Activated naive CD4-positive, alpha-beta T cell treated with anti-CD3 and anti-CD28 coated beads for 36 hours (primary cell): ENCODE measurements around the gene B9D1. TPM values are rescaled to one million over a fixed set of nuclear protein-coding genes. Genes with fewer than 3 reads are reported as not detected.
A peak's percentile ranks its signal among the peaks of the same experiment; 100 is the strongest.

Experiments
- CTCF ChIA-PET: fragments of 350-600 bp; sonication (Branson Sonifier 250); formaldehyde crosslinking; loops from one replicate; lab custom pipeline; 2021; ENCODE audit warnings: antibody characterized with exemption; lab: Charles Lee
- DNase-seq: peaks from one replicate; pipeline ENCODE4 v3.0.0-alpha.2; 2020
- H3K27ac Mint-ChIP-seq: one replicate; pipeline ENCODE4 v1.8.0; 2021; ENCODE audit warnings: mild to moderate bottlenecking, mixed read lengths
- H3K27me3 Mint-ChIP-seq: one replicate; pipeline ENCODE4 v1.8.0; 2021; ENCODE audit warnings: low read depth, mixed read lengths
- H3K36me3 Mint-ChIP-seq: one replicate; pipeline ENCODE4 v1.8.0; 2021; ENCODE audit warnings: low read depth, mixed read lengths
- H3K4me1 Mint-ChIP-seq: one replicate; pipeline ENCODE4 v1.8.0; 2021; ENCODE audit warnings: low read depth, mixed read lengths
- H3K4me3 Mint-ChIP-seq: one replicate; pipeline ENCODE4 v1.8.0; 2021; ENCODE audit warnings: mild to moderate bottlenecking, moderate library complexity, mixed read lengths
- H3K9me3 Mint-ChIP-seq: one replicate; pipeline ENCODE4 v1.8.0; 2021; ENCODE audit warnings: mixed read lengths
- intact Hi-C: fragments of 100-400 bp; cut with micrococcal nuclease; formaldehyde crosslinking; loops from one replicate; pipeline ENCODE4 v1.15.1; 2023
- total RNA-seq, 2 experiments: library from RNA; stranded (reverse); gene quantifications; one replicate each; pipeline ENCODE4 v1.2.3, GENCODE V29; 2021

The B9D1 gene
- total RNA-seq, 2 experiments from 2014 or later, result 8.7 TPM

GRCh38 chr17:19378416-19379360, 16.2 kb upstream of the B9D1 start, which contains the start of gene MAPK7:
Gene MAPK7, plus strand, starts transcription at chr17:19378498. Its CDS starts 403 bp downstream, at chr17:19378901.
- intact Hi-C loops, result loop anchor here (1.0 to 5.0 kb wide), 6 partner anchors 16 to 1556 kb away; partner anchors contain the start of genes ALDH3A2 and B9D1
- CTCF ChIA-PET, result interaction anchor here (0.9 to 4.6 kb wide), 7 partner anchors 10 to 384 kb away, joined by 3 to 46 read pairs (median 5); partner anchors contain the start of gene B9D1
- Mint-ChIP-seq H3K27ac (peak within 1 kb of the TSS; percentile 97), H3K27me3 (no peaks in the 10 kb centered on the region), H3K4me3 (peak within 1 kb of the TSS; percentile 99), H3K9me3 (no peaks in the 10 kb centered on the region), H3K36me3 (peaks cover 13% of the 10 kb centered on the region), H3K4me1 (peaks cover 8% of the 10 kb centered on the region)
- DNase-seq, result no peak

GRCh38 chr17:19377602-19378415, 15.3 kb upstream of the B9D1 start:
- Mint-ChIP-seq H3K4me3 (peak overlapping the region; percentile 99), H3K4me1 (peaks cover 8% of the 10 kb centered on the region), H3K9me3 (no peaks in the 10 kb centered on the region), H3K27me3 (no peaks in the 10 kb centered on the region), H3K27ac (peak overlapping the region; percentile 97), H3K36me3 (peaks cover 12% of the 10 kb centered on the region)
- DNase-seq, result peak; percentile 95
- CTCF ChIA-PET, result interaction anchor here (0.9 to 4.6 kb wide), 7 partner anchors 9 to 385 kb away, joined by 3 to 46 read pairs (median 5); partner anchors contain the start of gene B9D1
- intact Hi-C loops, result loop anchor here (1.0 to 5.0 kb wide), 6 partner anchors 16 to 1556 kb away; partner anchors contain the start of genes ALDH3A2 and B9D1

- Mint-ChIP-seq H3K4me3 (peak overlapping the region; percentile 99), H3K4me1 (peaks cover 8% of the 10 kb centered on the region), H3K9me3 (no peaks in the 10 kb centered on the region), H3K36me3 (peaks cover 12% of the 10 kb centered on the region), H3K27ac (peak overlapping the region; percentile 97), H3K27me3 (no peaks in the 10 kb centered on the region)
- DNase-seq, result peak; percentile 38
- CTCF ChIA-PET, result interaction anchor here (1.9 to 4.6 kb wide), 3 partner anchors 8 to 70 kb away, joined by 5 to 46 read pairs (median 10); partner anchors contain the start of gene B9D1
- intact Hi-C loops, result loop anchor here (5.0 kb wide), 4 partner anchors 70 to 1555 kb away; no protein-coding TSS in a partner anchor
Measured at GRCh38 chr17:19376811-19377210, 14.3 kb upstream of the B9D1 start.

- H3K4me1 Mint-ChIP-seq, result peaks cover 14% of the 10 kb centered on the region
- peak overlapping the region; percentile 32 for H3K4me3 Mint-ChIP-seq
- H3K27me3 Mint-ChIP-seq, result no peaks in the 10 kb centered on the region
- H3K9me3 Mint-ChIP-seq, result no peaks in the 10 kb centered on the region
- H3K36me3 Mint-ChIP-seq, result peaks cover 7% of the 10 kb centered on the region
- CTCF ChIA-PET, result no interaction called here
- DNase-seq, result no peak
- intact Hi-C loops, result loop anchor here (5.0 kb wide), 4 partner anchors 72 to 1553 kb away; no protein-coding TSS in a partner anchor
- no peak overlapping the region for H3K27ac Mint-ChIP-seq
Measured at GRCh38 chr17:19375732-19376131, 13.2 kb upstream of the B9D1 start.

- intact Hi-C loops, result no loop called here
- Mint-ChIP-seq H3K4me1 (peaks cover 28% of the 10 kb centered on the region), H3K9me3 (no peaks in the 10 kb centered on the region), H3K27ac (no peak overlapping the region), H3K36me3 (no peaks in the 10 kb centered on the region), H3K27me3 (no peaks in the 10 kb centered on the region), H3K4me3 (no peak overlapping the region)
- DNase-seq, result no peak
- CTCF ChIA-PET, result interaction anchor here (1.8 kb wide), 1 partner anchor 9 kb away, joined by 4 read pairs; no protein-coding TSS in a partner anchor
Measured at GRCh38 chr17:19374136-19374535, 11.6 kb upstream of the B9D1 start.

GRCh38 chr17:19372866-19373504, 10.5 kb upstream of the B9D1 start:
- CTCF ChIA-PET, result interaction anchor here (1.0 kb wide), 1 partner anchor 10 kb away, joined by 4 read pairs; no protein-coding TSS in a partner anchor
- no peaks in the 10 kb centered on the region for H3K36me3 Mint-ChIP-seq
- DNase-seq, result no peak
- H3K4me1 Mint-ChIP-seq, result peaks cover 30% of the 10 kb centered on the region
- no peak overlapping the region for H3K27ac Mint-ChIP-seq
- intact Hi-C loops, result no loop called here
- H3K4me3 Mint-ChIP-seq, result no peak overlapping the region
- no peaks in the 10 kb centered on the region for H3K27me3 Mint-ChIP-seq
- no peaks in the 10 kb centered on the region for H3K9me3 Mint-ChIP-seq

- H3K4me1 Mint-ChIP-seq, result peaks cover 30% of the 10 kb centered on the region
- no peak overlapping the region for H3K4me3 Mint-ChIP-seq
- no peak for DNase-seq
- intact Hi-C loops, result no loop called here
- H3K27me3 Mint-ChIP-seq, result no peaks in the 10 kb centered on the region
- H3K9me3 Mint-ChIP-seq, result no peaks in the 10 kb centered on the region
- no peak overlapping the region for H3K27ac Mint-ChIP-seq
- CTCF ChIA-PET, result interaction anchor here (0.5 to 1.0 kb wide), 2 partner anchors 9 to 134 kb away, joined by 3 to 4 read pairs; no protein-coding TSS in a partner anchor
- H3K36me3 Mint-ChIP-seq, result no peaks in the 10 kb centered on the region
Measured at GRCh38 chr17:19372439-19372838, 9.9 kb upstream of the B9D1 start.

GRCh38 chr17:19372011-19372370, 9.5 kb upstream of the B9D1 start:
- H3K27ac Mint-ChIP-seq, result no peak overlapping the region
- no peaks in the 10 kb centered on the region for H3K9me3 Mint-ChIP-seq
- peaks cover 29% of the 10 kb centered on the region for H3K4me1 Mint-ChIP-seq
- no peaks in the 10 kb centered on the region for H3K27me3 Mint-ChIP-seq
- CTCF ChIA-PET, result interaction anchor here (0.5 to 1.0 kb wide), 2 partner anchors 9 to 135 kb away, joined by 3 to 4 read pairs; no protein-coding TSS in a partner anchor
- H3K36me3 Mint-ChIP-seq, result no peaks in the 10 kb centered on the region
- no peak for DNase-seq
- H3K4me3 Mint-ChIP-seq, result no peak overlapping the region
- intact Hi-C loops, result no loop called here

GRCh38 chr17:19371259-19372010, 8.9 kb upstream of the B9D1 start:
- Mint-ChIP-seq H3K4me3 (no peak overlapping the region), H3K27me3 (no peaks in the 10 kb centered on the region), H3K27ac (no peak overlapping the region), H3K9me3 (no peaks in the 10 kb centered on the region), H3K36me3 (no peaks in the 10 kb centered on the region), H3K4me1 (peaks cover 25% of the 10 kb centered on the region)
- no peak for DNase-seq
- CTCF ChIA-PET, result interaction anchor here (0.5 to 1.0 kb wide), 2 partner anchors 9 to 135 kb away, joined by 3 to 6 read pairs; partner anchors contain the start of gene B9D1
- intact Hi-C loops, result no loop called here

GRCh38 chr17:19370493-19370960, 8.0 kb upstream of the B9D1 start:
- no peak overlapping the region for H3K27ac Mint-ChIP-seq

More at GRCh38 chr17:19370493-19370960, 8.0 kb upstream of the B9D1 start:
- Mint-ChIP-seq H3K4me3 (no peak overlapping the region), H3K36me3 (no peaks in the 10 kb centered on the region), H3K4me1 (peaks cover 22% of the 10 kb centered on the region), H3K9me3 (no peaks in the 10 kb centered on the region), H3K27me3 (no peaks in the 10 kb centered on the region)
- peak; percentile 18 for DNase-seq
- CTCF ChIA-PET, result interaction anchor here (1.0 to 1.8 kb wide), 2 partner anchors 8 to 77 kb away, joined by 6 to 10 read pairs; partner anchors contain the start of gene B9D1
- intact Hi-C loops, result no loop called here
